GM12801 (cell line): ENCODE measurements around the gene TLE5.

Source experiments
- TF ChIP-seq, protein P1 (sequence below): IDR thresholded peaks from one replicate; pipeline ENCODE4 v1.5.1; 2011; ENCODE audit warnings: control low read depth; ENCODE audit not compliant: insufficient read length; ENCODE audit errors: extremely low read depth

TLE5 gene

DNA sequence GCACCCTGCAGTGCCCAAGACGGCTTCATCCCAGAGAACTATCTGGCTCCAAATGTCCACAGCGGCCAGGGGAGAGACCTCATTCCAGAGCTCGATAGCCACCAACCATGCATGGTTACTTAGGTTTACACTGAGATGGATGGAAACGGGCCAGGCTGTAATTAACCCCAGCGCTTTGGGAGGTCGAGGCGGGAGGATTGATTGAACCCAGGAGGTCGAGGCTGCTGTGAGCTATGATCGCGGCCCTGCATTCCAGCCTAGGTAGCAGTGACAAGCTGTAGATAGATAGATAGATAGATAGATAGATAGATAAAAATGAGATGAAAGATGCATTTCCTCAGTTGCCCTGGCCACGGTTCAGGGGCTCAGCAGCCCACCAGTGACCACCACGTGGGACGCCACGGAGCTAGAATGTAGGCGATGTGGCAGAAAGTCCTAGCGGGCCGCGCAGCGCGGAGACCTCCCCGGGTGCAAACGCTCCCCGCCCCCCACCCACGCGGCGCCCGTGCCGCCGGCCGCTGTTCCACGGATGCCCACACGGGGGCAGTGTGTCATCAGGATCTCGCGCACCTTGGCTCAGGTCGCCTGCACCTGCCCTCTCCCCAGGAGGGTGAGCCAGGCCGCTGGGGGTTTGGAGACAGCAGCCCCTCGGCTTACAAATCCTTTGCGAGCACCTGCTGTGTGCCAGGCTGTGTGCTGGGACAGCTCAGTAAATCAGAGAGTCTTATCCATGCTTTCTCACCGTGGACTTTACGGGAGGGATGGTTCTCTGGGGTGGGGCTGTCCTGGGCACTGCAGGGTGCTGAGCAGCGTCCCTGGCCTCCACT is 13.5 kb upstream of the TLE5 start:
- TF ChIP-seq, protein P1, sequence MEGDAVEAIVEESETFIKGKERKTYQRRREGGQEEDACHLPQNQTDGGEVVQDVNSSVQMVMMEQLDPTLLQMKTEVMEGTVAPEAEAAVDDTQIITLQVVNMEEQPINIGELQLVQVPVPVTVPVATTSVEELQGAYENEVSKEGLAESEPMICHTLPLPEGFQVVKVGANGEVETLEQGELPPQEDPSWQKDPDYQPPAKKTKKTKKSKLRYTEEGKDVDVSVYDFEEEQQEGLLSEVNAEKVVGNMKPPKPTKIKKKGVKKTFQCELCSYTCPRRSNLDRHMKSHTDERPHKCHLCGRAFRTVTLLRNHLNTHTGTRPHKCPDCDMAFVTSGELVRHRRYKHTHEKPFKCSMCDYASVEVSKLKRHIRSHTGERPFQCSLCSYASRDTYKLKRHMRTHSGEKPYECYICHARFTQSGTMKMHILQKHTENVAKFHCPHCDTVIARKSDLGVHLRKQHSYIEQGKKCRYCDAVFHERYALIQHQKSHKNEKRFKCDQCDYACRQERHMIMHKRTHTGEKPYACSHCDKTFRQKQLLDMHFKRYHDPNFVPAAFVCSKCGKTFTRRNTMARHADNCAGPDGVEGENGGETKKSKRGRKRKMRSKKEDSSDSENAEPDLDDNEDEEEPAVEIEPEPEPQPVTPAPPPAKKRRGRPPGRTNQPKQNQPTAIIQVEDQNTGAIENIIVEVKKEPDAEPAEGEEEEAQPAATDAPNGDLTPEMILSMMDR = no peak

DNA sequence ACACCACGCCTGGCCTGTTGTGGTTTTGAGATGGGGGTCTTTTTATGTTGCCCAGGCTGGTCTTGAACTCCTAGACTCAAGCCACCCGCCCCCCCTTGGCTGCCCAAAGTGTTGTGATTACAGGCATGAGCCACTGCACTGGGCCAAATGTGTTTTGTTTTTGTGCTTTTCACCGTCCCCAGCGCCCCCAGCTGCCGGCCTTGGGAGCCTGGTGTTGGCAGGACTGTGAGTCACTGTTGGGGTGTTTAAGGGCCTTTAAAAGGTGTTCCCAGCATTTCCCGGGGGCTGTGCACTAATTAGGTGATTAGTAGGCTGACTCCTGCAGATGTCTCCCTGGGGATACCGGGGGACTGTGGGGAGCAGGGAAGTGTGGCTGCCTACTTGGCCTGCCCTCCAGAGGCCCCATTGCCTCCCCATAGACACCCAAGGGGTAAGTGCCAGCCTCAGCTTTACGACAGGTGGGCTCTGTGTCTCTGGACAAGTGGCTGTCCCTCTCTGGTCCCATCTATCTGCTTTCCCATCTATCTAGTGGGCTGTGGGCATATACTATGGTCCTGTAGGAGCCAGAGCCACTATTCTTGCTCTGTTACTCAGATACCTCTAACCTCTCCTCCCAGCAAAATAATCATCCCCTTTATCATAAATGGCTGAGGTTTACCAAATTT is 11.8 kb upstream of the TLE5 start:
- TF ChIP-seq, protein P1 = no peak

DNA sequence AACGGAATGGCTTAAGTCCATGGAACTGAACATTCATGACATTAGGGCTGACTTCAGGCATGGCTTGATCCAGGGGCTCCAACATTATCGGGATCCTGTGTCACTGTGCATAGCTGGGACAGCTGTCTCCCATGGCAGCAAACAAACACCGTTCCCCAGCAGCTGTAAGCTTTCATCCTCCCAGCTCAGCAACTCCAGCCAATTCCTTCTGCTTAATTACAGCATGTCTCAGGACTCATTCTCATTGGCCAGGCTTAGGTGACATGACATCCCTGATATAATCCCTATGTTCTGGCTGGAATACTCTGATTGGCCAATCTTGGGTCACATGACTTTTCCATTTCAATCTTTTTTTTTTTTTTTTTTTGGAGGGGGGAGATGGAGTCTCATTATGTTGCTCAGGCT is 10.9 kb upstream of the TLE5 start:
- TF ChIP-seq, protein P1 = no peak

DNA sequence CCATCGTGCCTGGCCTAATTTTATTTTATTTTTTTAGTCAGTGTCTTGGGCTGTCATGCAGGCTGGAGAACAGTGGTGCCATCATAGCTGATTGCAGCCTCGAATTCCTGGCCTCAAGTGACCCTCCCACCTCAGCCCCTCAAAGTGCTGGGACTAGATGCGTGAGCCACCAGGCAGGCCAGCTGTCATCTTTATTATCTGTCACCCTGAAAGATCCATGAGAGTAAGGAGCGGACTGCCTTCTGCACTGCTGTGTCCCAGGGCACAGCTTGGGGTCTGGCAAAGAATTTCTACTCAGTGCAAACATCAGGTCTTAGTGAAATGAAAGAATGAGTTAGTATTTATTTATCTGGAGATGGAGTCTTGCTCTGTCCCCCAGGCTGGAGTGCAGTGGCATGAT is 9.5 kb upstream of the TLE5 start:
- TF ChIP-seq, protein P1 = no peak

DNA sequence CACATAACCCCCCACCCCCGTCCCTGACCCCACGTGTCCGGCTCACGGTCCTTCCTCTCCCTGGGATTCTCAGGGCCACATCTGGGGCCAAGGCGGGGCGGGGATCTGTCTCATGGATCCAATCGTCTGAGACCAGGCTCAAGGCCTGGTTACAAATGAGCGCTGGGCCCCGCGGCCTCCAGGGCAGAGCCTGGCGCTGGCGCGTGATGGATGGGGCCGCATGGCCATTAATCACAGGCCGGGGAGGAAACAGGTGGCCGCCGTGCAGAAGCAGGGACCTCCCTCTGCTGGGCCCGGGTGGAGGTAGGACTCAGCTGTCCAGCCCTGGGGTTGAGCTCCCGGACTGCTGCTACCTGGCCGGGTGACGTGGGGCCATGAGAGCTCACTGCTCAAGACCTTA is 5.8 kb upstream of the TLE5 start:
- TF ChIP-seq, protein P1 = no peak

DNA sequence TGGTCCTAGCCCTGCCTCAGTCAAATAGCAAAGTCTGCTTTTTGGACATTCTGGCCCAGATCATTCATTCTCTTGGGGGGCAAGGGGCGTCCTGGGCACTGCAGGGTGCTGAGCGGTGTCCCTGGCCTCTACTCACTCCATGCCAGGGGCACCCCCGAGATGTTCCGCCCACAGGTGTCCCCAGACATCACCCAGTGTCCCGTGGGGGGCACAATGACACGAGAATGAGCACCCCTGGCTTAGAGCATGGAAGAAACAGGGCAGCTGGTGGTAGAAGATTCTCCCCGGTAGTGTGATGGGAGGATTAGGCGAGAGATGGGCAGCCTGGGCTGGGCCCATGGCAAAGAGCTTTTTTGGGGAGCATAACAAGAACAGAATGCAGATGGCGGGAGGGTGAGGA is 5.3 kb upstream of the TLE5 start:
- TF ChIP-seq, protein P1 = no peak

DNA sequence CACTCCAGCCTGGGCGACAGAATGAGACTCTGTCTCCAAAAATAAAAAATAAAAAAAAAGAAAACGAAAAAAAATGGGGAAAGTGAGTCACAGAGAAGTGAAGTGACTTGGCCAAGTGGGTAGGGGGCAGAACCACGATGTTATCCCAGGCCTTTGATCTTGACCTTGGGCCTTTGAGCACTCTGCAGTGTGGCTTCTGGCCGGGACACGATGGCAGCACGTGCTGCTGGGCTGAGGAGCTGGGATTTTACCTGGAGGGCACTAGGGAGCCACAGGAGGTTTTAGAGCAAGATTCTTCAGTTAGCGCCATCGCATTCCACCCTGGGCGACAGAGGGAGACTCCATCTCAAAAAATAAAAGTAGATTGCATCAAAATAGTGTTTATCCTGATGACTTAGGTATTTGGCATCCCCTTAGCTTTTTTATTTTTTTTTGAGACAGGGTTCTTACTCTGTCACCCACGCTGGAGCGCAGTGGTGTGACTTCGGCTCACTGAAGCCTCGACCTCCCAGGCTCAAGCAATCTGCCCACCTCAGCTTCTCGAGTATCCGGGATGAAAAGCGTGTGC is 4.3 kb upstream of the TLE5 start:
- TF ChIP-seq, protein P1 = no peak
